OCI-LY1 (cell line): ENCODE measurements around the gene VSIG10L2.

Source experiments
- H2AFZ ChIP-seq: fragments of 200-600 bp; sonication (generic), shearing (Covaris generic); 2 replicates; pipeline ENCODE4 v1.6.0; 2014; ENCODE audit warnings: antibody characterized with exemption, mild to moderate bottlenecking, low read length
- H3F3A ChIP-seq: fragments of 200-600 bp; sonication (generic), shearing (Covaris generic); 2 replicates; pipeline ENCODE4 v1.6.0; 2014; ENCODE audit warnings: mild to moderate bottlenecking, antibody characterized with exemption, low read length, moderate library complexity; ENCODE audit not compliant: insufficient read depth
- H3K27ac ChIP-seq: fragments of 200-600 bp; sonication (generic); 2 replicates; pipeline ENCODE4 v1.5.1; 2014; ENCODE audit warnings: low read length, mixed run types, mild to moderate bottlenecking, low read depth; ENCODE audit not compliant: poor library complexity, severe bottlenecking
- H3K27me3 ChIP-seq: fragments of 200-600 bp; sonication (generic); 2 replicates; pipeline ENCODE4 v1.6.0; 2014; ENCODE audit warnings: antibody characterized with exemption, mild to moderate bottlenecking, low read length, moderate library complexity; ENCODE audit not compliant: insufficient read depth
- H3K36me3 ChIP-seq: fragments of 200-600 bp; sonication (generic); 2 replicates; pipeline ENCODE4 v1.6.1; 2014; ENCODE audit warnings: mild to moderate bottlenecking, antibody characterized with exemption, low read length, moderate library complexity, mixed read lengths; ENCODE audit not compliant: insufficient read depth
- H3K4me1 ChIP-seq: fragments of 200-600 bp; sonication (generic); 2 replicates; pipeline ENCODE4 v1.5.1; 2014; ENCODE audit warnings: mild to moderate bottlenecking, low read length, moderate library complexity; ENCODE audit not compliant: insufficient read depth, severe bottlenecking
- H3K4me2 ChIP-seq: fragments of 200-600 bp; sonication (generic), shearing (Covaris generic); 2 replicates; pipeline ENCODE4 v1.6.1; 2014; ENCODE audit warnings: low read length
- H3K4me3 ChIP-seq: fragments of 200-600 bp; sonication (generic); 2 replicates; pipeline ENCODE4 v1.5.1; 2014; ENCODE audit warnings: low read length, low read depth, mild to moderate bottlenecking, mixed read lengths; ENCODE audit not compliant: poor library complexity, severe bottlenecking
- H3K79me2 ChIP-seq: fragments of 200-600 bp; shearing (Covaris generic); 2 replicates; pipeline ENCODE4 v1.6.1; 2016; ENCODE audit warnings: mixed run types, low read length, mixed read lengths; ENCODE audit not compliant: insufficient read depth
- H3K9ac ChIP-seq: fragments of 200-600 bp; sonication (generic), shearing (Covaris generic); 2 replicates; pipeline ENCODE4 v1.6.1; 2014; ENCODE audit warnings: mild to moderate bottlenecking, low read length, mixed read lengths
- H3K9me2 ChIP-seq: fragments of 200-600 bp; sonication (generic), shearing (Covaris generic); 2 replicates; pipeline ENCODE4 v1.6.1; 2014; ENCODE audit warnings: low read depth, mild to moderate bottlenecking, low read length, mixed read lengths
- H3K9me3 ChIP-seq: fragments of 200-600 bp; shearing (Covaris generic); 2 replicates; pipeline ENCODE4 v1.6.1; 2014; ENCODE audit warnings: low read length, mixed read lengths
- H4K20me1 ChIP-seq: fragments of 200-600 bp; sonication (generic), shearing (Covaris generic); 2 replicates; pipeline ENCODE4 v1.6.0; 2016; ENCODE audit warnings: mild to moderate bottlenecking, low read length; ENCODE audit not compliant: insufficient read depth
- CTCF ChIP-seq: fragments of 200-600 bp; sonication (generic), shearing (Covaris generic); IDR thresholded peaks from 2 replicates; pipeline ENCODE4 v1.5.1; 2017; ENCODE audit warnings: mild to moderate bottlenecking, antibody characterized with exemption, low read length, moderate library complexity, mixed read lengths
- EZH2 ChIP-seq: fragments of 200-600 bp; sonication (generic), shearing (Covaris generic); IDR thresholded peaks from 2 replicates; pipeline ENCODE4 v1.8.0; 2017; ENCODE audit warnings: borderline replicate concordance, mixed run types, mild to moderate bottlenecking, antibody characterized with exemption, low read length, moderate library complexity, mixed read lengths

The VSIG10L2 gene

GRCh38 chr11:125987066-125987641, 41.3 kb downstream of the VSIG10L2 start:
- H2AFZ ChIP-seq: no peak overlapping the region

GRCh38 chr11:125990244-125990643, 44.4 kb downstream of the VSIG10L2 start:
- H3K9me2 ChIP-seq: no peaks in the 10 kb centered on the region
- no peaks in the 10 kb centered on the region for H3K36me3 ChIP-seq
- H3K27ac ChIP-seq: no peak overlapping the region
- H4K20me1 ChIP-seq: no peaks in the 10 kb centered on the region
- TF ChIP-seq CTCF: no peak
- TF ChIP-seq EZH2: no peak
- H3K4me3 ChIP-seq: no peak overlapping the region
- no peak overlapping the region for H3K9ac ChIP-seq
- H3K9me3 ChIP-seq: no peaks in the 10 kb centered on the region
- H3K27me3 ChIP-seq: no peaks in the 10 kb centered on the region
- no peaks in the 10 kb centered on the region for H3K4me1 ChIP-seq
- no peak overlapping the region for H3K4me2 ChIP-seq
- H2AFZ ChIP-seq: no peak overlapping the region
- no peaks in the 10 kb centered on the region for H3F3A ChIP-seq
- H3K79me2 ChIP-seq: no peaks in the 10 kb centered on the region

More at GRCh38 chr11:125987066-125987641, 41.3 kb downstream of the VSIG10L2 start:
- Histone ChIP-seq H3K4me2 (no peak overlapping the region), H3K27me3 (no peaks in the 10 kb centered on the region), H3F3A (no peaks in the 10 kb centered on the region), H3K9me3 (no peaks in the 10 kb centered on the region), H3K79me2 (no peaks in the 10 kb centered on the region), H3K36me3 (no peaks in the 10 kb centered on the region), H3K9me2 (no peaks in the 10 kb centered on the region), H3K27ac (no peak overlapping the region), H4K20me1 (no peaks in the 10 kb centered on the region), H3K9ac (no peak overlapping the region), H3K4me1 (no peaks in the 10 kb centered on the region), H3K4me3 (no peak overlapping the region)
- TF ChIP-seq CTCF (no peak), EZH2 (no peak)

GRCh38 chr11:125992893-125993292, 47.0 kb downstream of the VSIG10L2 start:
- H3K27me3 ChIP-seq: no peaks in the 10 kb centered on the region
- H3K36me3 ChIP-seq: no peaks in the 10 kb centered on the region
- H3K79me2 ChIP-seq: no peaks in the 10 kb centered on the region
- no peak overlapping the region for H3K9ac ChIP-seq
- no peak overlapping the region for H3K4me2 ChIP-seq
- H4K20me1 ChIP-seq: no peaks in the 10 kb centered on the region
- no peaks in the 10 kb centered on the region for H3K9me3 ChIP-seq
- no peak overlapping the region for H3K27ac ChIP-seq
- no peaks in the 10 kb centered on the region for H3K4me1 ChIP-seq
- H3K4me3 ChIP-seq: no peak overlapping the region
- H2AFZ ChIP-seq: no peak overlapping the region
- H3F3A ChIP-seq: no peaks in the 10 kb centered on the region
- TF ChIP-seq CTCF (no peak), EZH2 (no peak)
- no peaks in the 10 kb centered on the region for H3K9me2 ChIP-seq
